ENCODE results near the gene RIPK4. TPM values are rescaled to one million over a fixed set of nuclear protein-coding genes. Genes with fewer than 3 reads are reported as not detected.

Gene RIPK4
- polyA plus RNA-seq, 1 donor (not counting 4 experiments of a cell fraction or from before 2014, with no cell fraction given) = 18.4 TPM

DNA sequence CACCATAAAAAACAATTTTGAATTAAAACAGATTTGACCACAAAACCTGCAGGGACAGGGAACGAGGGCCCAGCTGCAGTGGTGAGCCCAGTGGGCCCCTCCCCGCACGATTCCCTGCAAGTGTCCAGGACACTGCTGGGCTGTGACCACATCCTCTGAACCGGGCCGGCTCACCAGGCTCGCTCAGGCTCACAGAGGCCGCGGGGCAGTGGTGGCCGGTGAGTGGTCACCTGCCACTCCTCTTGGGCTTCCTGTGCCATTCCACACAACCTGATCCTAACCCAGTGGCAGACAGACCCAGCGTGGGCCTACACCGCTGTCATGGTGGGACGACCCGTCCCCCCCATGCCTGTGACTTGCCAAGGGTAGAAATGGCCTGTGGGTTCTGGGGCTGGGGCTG lies 36.5 kb upstream of the RIPK4 start:
- no peaks in the 10 kb centered on the region for H3K9me1 ChIP-seq (ENCODE audit: control insufficient read depth, extremely low read depth, insufficient read depth, low read length)
- DNase-seq (ENCODE audit: low read depth, low spot score) (no peak), FAIRE-seq (no peak)
- H3K9me3 ChIP-seq (ENCODE audit: control insufficient read depth, low read depth, low read length) = no peaks in the 10 kb centered on the region
- H3K4me1 ChIP-seq (ENCODE audit: control insufficient read depth, extremely low read depth, insufficient read depth, low read length) = no peaks in the 10 kb centered on the region
- no peak overlapping the region for H3K27ac ChIP-seq (ENCODE audit: control insufficient read depth, insufficient read depth, low read length)
- H2AFZ ChIP-seq (ENCODE audit: control insufficient read depth, low read length) = no peak overlapping the region
- no peak overlapping the region for H3K4me3 ChIP-seq (ENCODE audit: control insufficient read depth in 2 of 3, extremely low read depth in 1 of 3, insufficient read depth in 2 of 3, low read depth in 1 of 3, low read length in 3 of 3)
- TF ChIP-seq, protein P1, sequence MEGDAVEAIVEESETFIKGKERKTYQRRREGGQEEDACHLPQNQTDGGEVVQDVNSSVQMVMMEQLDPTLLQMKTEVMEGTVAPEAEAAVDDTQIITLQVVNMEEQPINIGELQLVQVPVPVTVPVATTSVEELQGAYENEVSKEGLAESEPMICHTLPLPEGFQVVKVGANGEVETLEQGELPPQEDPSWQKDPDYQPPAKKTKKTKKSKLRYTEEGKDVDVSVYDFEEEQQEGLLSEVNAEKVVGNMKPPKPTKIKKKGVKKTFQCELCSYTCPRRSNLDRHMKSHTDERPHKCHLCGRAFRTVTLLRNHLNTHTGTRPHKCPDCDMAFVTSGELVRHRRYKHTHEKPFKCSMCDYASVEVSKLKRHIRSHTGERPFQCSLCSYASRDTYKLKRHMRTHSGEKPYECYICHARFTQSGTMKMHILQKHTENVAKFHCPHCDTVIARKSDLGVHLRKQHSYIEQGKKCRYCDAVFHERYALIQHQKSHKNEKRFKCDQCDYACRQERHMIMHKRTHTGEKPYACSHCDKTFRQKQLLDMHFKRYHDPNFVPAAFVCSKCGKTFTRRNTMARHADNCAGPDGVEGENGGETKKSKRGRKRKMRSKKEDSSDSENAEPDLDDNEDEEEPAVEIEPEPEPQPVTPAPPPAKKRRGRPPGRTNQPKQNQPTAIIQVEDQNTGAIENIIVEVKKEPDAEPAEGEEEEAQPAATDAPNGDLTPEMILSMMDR (optimal IDR thresholded peaks at IDR 0.05 in 1 of 3, IDR thresholded peaks at IDR 0.05 in 1 of 3, conservative IDR thresholded peaks at IDR 0.05 in 1 of 3; ENCODE audit: extremely low read depth in 1 of 3, insufficient read depth in 2 of 3, low read length in 3 of 3) = no peak
- TF ChIP-seq EZH2 (IDR thresholded peaks at IDR 0.05; ENCODE audit: low read length) = no peak
- no peaks in the 10 kb centered on the region for H3K27me3 ChIP-seq (ENCODE audit: control insufficient read depth, extremely low read depth, insufficient read depth, low read length)
- H3K79me2 ChIP-seq (ENCODE audit: control insufficient read depth, insufficient read depth, low read length) = peaks cover 3% of the 10 kb centered on the region
- dilution Hi-C loops (cut with MboI; ENCODE audit: extremely low pct_ligation_motif_present, low sequenced_read_pairs) = no loop called here
- no peak overlapping the region for H3K9ac ChIP-seq (ENCODE audit: control insufficient read depth, extremely low read depth, insufficient read depth, low read length)
- peaks cover 7 to 11% of the 10 kb centered on the region in 2 experiments for H3K36me3 ChIP-seq (ENCODE audit: control insufficient read depth in 2 of 2, extremely low read depth in 1 of 2, insufficient read depth in 2 of 2, low read length in 2 of 2)
- H3K4me2 ChIP-seq (ENCODE audit: control insufficient read depth, extremely low read depth, insufficient read depth, low read depth, low read length) = no peak overlapping the region
- no peaks in the 10 kb centered on the region for H4K20me1 ChIP-seq (ENCODE audit: control insufficient read depth, extremely low read depth, insufficient read depth, low read length)

DNA sequence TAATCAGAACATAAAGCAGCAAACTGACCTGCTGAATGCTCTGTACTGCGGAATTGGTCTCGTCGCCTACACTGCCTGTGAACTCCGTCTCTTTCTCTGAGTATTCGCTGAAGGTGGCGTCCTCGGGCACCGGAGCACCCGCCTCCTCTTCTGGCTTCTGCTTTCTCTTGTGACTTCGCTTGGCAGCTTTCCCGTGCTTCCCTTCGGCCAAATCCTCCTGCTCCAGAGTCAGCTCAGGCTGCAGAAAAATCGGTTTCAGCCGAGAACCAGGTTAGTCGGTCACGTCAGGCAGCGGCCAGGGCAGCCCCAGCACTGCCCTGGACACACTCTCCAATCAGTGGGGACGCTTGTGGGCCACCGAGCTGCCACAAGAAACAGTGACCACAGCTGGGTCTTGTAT lies 35.8 kb upstream of the RIPK4 start:
- Histone ChIP-seq H4K20me1 (ENCODE audit: control insufficient read depth, extremely low read depth, insufficient read depth, low read length) (no peaks in the 10 kb centered on the region), H3K4me3 (ENCODE audit: control insufficient read depth in 2 of 3, extremely low read depth in 1 of 3, insufficient read depth in 2 of 3, low read depth in 1 of 3, low read length in 3 of 3) (no peak overlapping the region), H3K9me1 (ENCODE audit: control insufficient read depth, extremely low read depth, insufficient read depth, low read length) (no peaks in the 10 kb centered on the region), H3K9me3 (ENCODE audit: control insufficient read depth, low read depth, low read length) (no peaks in the 10 kb centered on the region), H2AFZ (ENCODE audit: control insufficient read depth, low read length) (no peak overlapping the region), H3K36me3 (ENCODE audit: control insufficient read depth in 2 of 2, extremely low read depth in 1 of 2, insufficient read depth in 2 of 2, low read length in 2 of 2) (peaks cover 7 to 11% of the 10 kb centered on the region in 2 experiments), H3K27ac (ENCODE audit: control insufficient read depth, insufficient read depth, low read length) (no peak overlapping the region), H3K4me1 (ENCODE audit: control insufficient read depth, extremely low read depth, insufficient read depth, low read length) (no peaks in the 10 kb centered on the region), H3K79me2 (ENCODE audit: control insufficient read depth, insufficient read depth, low read length) (peaks cover 3% of the 10 kb centered on the region), H3K9ac (ENCODE audit: control insufficient read depth, extremely low read depth, insufficient read depth, low read length) (no peak overlapping the region), H3K4me2 (ENCODE audit: control insufficient read depth, extremely low read depth, insufficient read depth, low read depth, low read length) (no peak overlapping the region), H3K27me3 (ENCODE audit: control insufficient read depth, extremely low read depth, insufficient read depth, low read length) (no peaks in the 10 kb centered on the region)
- DNase-seq (ENCODE audit: low read depth, low spot score) (no peak), FAIRE-seq (no peak)
- no peak for TF ChIP-seq EZH2 (IDR thresholded peaks at IDR 0.05; ENCODE audit: low read length)
- TF ChIP-seq, protein P1 (optimal IDR thresholded peaks at IDR 0.05 in 1 of 3, IDR thresholded peaks at IDR 0.05 in 1 of 3, conservative IDR thresholded peaks at IDR 0.05 in 1 of 3; ENCODE audit: extremely low read depth in 1 of 3, insufficient read depth in 2 of 3, low read length in 3 of 3) = no peak
- dilution Hi-C loops (cut with MboI; ENCODE audit: extremely low pct_ligation_motif_present, low sequenced_read_pairs) = no loop called here
